ENCODE results near the gene ACKR2.

- TF ChIP-seq CTCF (optimal IDR thresholded peaks at IDR 0.05 in 1 of 3, IDR thresholded peaks at IDR 0.05 in 1 of 3, conservative IDR thresholded peaks at IDR 0.05 in 1 of 3; ENCODE audit: extremely low read depth in 1 of 3, insufficient read depth in 2 of 3, low read length in 3 of 3) (no peak), EZH2 (IDR thresholded peaks at IDR 0.05; ENCODE audit: low read length) (peak; percentile 29)
These were observed 96.5 kb downstream of the ACKR2 start for GRCh38 chr3:42905740-42906069.

Measured in keratinocyte (primary cell).